GM21737 (cell line): ENCODE measurements around the gene ITGB8.
A peak's percentile ranks its signal among the peaks of the same experiment; 100 is the strongest.

ENCODE experiments used
- ATAC-seq: cut with Tn5 transposase; IDR thresholded peaks from one replicate; pipeline ENCODE4 v1.9.1; 2021; ENCODE audit warnings: mild to moderate bottlenecking, moderate library complexity; ENCODE audit not compliant: unreplicated experiment

ITGB8 gene

DNA sequence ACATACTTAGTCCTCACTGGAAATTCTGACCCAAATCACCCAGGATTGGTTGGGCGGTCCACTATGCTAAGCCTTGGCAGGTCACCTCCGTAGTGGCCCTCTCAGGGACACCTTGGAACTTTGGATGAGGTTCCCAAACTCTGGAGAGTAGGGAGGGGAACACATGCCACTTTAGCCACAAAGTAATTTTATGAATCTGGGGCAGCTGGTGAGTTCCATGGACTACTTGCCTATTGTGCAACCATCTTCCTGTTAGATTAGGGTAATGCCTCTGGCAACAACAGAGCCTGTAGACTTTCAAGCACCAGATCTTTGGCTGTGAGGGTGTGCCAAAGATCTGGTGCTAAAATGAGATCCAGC, 77.7 kb downstream of the ITGB8 start:
- no peak for ATAC-seq

DNA sequence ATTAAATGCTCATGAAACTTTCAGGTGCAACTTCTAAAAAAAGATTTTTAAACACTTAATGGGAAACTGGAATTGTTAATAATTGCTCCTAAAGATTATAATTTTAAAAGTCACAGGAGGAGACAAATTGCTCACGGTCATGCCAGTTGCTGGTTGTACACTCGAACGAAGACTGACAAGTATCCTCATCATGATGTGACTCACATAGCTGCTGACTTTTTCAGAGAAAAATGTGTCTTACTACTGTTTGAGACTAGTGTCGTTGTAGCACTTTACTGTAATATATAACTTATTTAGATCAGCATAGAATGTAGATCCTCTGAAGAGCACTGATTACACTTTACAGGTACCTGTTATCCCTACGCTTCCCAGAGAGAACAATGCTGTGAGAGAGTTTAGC, 79.3 kb downstream of the ITGB8 start:
- ATAC-seq: no peak

DNA sequence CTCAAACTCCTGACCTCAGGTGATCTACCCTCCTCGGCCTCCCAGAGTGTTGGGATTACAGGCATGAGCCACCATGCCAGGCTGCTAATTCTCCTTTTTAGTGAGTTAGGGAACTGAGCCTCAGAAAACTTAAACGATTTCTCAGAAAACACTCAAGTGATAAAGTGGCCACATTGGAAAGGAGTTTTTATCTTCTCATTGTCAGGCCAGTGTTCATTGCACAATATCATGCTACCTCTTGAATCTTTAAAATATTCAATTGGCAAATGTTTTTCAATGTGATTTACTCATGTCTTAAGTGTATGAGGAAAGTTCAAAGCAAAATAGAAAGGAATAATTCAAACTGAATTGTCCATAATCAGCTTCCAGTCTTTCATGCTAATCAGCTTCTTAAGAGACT, 80.7 kb downstream of the ITGB8 start:
- ATAC-seq: no peak

DNA sequence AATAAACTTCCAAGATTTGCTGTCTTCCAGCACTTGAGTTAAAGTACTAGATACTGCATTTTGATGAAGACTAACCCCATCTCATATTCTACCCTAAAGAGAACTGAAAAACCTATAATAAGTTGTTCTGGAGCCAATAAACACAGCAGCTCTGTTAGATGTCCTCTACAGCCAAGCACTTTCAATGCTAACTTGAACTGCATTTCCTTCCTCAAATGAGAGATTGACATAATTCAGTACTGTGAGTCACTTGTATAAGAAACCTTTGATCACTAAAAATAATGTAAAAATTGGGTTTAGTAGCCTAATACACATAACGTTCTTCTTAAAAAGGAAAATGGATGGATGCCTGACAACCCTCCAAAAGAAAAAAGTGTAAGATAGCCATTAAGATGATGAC, 81.3 kb downstream of the ITGB8 start:
- ATAC-seq: no peak

DNA sequence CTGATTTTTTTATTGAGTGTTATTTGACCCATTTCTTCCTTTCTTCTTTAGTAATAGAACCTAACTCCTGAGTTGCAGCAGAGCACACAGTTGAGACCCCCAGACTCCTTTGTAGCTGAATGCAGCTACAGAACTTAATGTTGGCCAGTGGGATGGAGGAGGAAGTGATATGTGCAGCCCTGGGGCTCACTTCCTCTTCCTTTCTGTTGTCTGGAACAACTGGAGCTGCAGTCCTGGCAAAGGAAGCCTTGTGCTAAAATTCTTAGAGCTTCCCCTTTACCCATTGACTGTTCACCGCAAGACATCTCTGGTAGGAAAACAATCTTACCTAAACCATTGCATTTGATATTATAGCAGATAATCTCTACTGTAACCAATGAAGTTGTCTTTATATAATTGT, 86.6 kb downstream of the ITGB8 start:
- ATAC-seq: no peak

DNA sequence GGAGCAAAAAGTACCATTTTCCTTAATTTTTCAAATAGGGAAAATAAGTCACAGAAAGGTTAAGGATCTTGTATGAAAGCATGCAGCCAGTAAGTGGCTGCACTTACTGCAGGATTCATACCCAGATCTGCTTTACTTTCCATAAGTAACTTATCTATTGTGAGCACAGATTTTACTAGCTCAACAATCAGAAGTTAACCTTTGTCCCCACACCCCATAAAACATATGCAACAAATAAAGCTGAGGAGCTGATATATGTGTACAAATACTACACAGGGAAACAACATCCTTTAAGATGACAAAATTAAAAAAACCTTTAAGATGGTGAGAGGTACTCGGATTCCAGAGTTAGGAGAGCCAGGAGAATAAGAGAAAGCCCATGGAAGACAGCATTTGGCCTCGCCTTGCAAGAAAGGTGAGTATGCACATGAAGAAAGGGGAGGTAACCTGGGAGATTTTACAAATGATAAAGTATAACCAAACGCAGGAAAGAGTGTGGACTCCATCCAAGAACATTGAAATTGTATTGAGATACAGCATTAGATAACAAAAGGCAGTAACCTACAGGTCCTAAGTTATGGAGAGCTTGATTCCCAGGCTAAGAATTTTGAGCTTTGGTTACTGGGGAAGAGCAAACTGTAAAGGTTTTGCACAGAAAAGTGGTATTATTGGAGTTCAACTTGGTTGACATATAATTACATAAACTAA, 87.1 kb downstream of the ITGB8 start:
- ATAC-seq: no peak

DNA sequence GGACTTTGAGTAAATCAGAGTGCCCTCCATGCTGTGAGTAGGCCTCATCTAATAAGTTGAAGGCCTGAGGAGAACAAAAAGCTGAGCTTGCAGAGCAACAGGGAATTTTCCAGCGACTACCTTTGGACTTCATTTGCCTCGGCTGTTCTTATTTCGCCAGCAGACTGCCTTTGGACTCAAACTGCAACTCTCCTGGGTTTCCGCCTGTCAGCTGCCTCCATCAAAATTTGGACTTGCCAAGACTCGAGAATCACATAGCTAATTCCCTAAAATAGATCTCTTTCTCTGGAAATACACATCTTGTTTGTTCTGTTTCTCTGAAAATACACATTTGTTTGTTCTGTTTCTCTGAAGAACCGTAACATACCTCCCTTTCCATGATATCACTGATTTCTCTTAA, 93.8 kb downstream of the ITGB8 start:
- ATAC-seq: no peak

DNA sequence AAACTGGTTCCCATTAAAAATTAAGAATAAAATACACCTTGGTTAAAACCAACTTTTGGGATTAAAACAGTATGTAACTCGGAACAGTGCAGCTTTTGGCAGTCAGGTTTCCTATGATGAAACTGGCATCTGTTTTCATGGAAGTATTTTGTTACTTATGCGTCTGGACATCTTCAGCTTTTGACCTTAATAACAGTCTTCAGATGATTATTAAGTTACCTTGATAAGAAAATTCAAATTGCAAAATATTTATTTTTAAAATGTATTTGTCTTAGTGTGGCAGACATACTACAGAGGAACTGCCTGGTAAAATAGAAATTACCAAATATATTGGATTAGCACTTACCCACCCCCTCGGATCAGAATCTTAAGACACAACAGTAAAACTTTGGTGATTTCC, 100.0 kb downstream of the ITGB8 start:
- no peak for ATAC-seq

DNA sequence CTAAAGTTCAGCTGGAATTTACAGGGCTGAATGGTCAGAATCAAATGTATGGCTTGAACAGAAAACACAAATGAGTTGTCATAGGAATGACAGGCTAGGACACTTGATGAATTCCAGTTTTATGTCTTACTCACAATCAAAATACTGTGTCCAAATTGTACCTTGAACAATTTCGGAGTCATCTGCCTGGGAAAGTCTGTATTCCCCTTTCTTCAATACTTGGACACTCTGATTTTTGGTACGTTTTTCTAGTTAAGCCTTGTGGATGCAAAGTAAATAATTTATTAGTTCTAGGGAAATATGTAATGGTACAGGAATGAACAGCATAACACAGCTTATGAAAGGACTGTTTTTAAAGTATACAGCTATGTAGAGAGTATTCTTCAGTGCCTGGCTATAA, 100.4 kb downstream of the ITGB8 start:
- ATAC-seq: no peak

DNA sequence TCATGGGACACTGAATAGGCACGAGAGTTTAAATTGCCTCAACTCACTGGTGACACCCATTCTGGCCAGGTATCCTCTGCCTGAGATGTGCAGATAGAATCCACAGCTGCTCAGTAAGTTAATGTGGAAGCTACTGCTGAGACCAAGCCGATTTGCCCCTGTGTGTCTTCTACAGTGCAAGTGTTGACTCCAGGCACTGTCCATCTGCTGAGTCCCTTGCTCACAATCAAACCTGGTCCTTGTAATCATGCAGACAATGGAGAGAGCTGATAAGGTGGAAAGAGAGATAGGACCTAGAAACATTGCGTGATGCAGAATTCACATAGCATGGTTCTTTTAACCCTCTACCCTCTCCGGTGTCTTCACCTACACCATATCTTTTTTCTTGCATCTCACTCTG, 101.4 kb downstream of the ITGB8 start:
- ATAC-seq: no peak

DNA sequence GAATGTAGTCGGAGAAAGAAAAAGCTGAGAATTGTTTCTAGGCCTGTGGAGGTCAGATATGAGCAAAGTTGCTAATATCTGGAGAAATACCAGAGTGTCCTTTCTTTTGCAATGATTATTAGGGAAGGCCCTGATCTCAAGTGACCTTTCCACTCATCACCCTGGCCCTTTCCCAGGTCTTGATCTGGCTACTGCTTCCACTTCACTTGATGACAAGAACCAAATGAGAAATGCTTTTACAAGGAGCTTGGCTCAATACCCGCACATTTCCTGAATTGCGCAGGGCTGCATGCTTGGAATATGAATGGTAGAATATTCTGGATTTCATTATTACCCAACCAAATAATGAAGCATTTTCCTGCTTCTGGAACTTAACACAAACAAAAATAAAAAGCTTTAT, 104.6 kb downstream of the ITGB8 start:
- ATAC-seq: no peak

DNA sequence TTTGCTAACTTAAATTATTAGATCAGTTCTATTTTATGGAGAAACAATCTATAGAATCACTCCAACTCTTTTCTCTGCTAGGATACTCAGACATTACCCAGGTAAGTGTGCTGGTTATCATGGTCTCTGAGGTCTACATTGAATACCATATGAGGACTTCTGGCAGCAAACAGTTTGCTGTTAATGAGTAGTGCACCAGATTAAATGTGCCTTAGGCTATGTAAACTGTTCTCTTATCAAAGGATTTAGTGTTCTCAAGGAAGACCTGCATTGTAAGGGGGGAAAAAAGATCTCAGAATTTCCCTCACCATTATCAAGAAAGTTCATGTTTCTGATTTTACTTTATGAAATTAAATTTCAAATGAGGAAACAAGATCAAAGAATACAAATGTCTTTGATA, 107.5 kb downstream of the ITGB8 start:
- ATAC-seq: peak; percentile 9

DNA sequence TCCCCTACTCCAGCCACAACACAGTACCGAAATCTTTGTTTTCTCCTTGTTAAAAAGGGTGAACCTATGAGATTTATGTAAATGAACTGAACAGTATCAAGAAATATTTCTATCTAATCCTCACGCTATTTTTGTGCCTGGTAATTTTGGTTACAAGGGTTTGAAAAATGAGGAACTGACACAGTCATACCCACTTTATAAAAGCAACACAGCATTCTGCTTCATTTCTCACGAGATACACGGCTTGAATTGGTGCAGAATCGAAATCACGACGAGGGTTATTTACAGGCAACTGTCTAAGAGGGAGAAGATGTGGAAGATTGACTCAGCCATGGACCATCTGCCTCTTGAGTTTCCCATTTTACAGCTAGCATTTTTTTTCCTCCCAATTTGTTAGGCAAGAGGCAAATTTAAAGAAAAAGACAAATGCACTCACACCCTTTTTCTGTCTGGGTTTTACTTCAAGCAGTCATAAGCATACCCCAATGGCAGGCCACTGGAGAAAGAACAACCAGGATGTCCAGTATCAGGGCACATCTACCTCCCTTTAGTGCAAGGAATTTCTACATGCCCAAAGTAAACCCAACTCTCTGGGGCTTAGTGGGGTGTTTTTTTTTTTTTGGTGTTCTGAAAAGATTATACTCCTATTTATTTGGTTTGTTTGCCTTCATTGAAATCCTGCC, 108.1 kb downstream of the ITGB8 start:
- peak; percentile 78 for ATAC-seq

DNA sequence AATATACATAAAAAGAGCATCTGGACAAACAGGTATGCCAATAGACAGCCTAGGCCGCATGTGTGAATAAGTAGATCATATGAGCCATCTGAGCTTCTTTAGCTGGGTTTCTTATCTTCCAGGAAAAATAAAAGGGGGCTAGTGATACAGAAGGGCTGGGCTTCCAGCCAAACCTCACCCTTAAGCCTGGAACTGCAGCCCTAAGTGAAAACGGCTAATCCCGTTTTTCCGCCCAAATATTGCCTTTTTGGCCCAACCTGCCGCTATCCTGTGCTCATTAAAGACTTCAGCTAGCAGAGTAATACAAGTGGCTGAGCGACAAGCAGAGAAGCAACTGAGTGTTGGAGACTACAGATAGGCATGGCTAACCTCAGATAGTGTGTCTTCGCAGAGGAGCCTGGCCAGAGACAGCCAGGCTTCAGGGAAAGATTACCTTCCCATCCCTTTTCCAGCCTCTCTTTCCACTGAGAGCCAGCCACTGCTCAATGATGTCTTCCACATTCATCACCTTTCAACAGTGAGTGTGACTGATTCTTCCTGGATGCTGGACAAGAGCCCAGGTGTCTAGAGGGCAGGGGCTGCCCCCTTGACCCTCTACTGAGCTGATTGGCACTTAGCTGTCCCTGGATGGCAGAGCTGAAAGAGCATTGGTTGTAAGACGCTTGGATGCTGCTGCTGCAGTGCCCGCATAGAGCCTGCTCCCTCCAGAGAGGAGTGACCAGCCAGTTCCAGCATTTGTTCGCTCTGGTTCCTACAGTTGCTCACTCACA, 108.9 kb downstream of the ITGB8 start:
- no peak for ATAC-seq

DNA sequence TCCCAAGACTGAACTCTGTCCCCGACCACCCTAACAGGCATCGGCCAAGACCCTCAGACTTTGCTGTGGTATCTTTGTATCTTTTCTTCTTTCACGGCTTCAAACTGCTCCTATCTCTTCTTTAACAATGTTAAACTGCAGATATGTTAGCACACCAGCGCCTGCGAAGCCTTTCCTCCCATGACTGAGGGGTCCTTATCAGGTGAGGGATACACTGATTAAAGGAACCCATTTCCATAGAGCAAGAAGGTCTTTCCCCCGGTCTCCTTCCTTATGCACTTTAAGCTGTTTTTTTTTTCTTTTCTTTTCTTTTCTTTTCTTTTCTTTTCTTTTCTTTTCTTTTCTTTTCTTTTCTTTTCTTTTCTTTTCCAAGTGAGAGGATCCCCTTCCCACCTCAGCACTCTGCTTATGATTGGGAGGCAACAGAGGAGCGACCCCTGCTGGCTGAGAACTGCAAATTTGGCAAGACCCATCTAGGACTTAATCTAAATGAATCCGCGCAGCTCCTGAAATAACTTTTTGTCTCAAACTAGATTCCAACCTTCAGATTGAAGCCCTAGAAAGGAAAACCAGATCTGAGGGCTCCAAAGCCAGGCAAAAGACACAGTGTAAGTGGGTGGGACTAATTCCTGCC, 109.9 kb downstream of the ITGB8 start:
- no peak for ATAC-seq

DNA sequence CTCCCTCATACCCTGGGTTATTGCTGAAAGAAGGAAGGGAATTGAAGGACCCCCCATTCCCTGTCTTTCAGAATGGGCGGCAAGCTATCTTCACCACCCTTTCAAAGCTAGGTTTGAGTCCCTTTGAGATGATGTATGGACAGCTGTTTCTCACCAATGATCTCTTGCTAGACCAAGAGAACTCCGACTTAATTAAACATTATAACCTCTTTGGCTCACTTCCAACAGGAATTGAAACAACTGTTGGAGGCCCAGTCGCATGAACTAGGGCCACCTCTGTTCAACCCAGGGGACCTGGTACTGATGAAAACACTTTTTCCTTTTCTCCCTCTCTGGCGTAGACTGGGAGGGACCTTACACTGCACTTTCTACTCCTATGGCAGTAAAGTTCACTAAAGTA, 110.6 kb downstream of the ITGB8 start:
- no peak for ATAC-seq

DNA sequence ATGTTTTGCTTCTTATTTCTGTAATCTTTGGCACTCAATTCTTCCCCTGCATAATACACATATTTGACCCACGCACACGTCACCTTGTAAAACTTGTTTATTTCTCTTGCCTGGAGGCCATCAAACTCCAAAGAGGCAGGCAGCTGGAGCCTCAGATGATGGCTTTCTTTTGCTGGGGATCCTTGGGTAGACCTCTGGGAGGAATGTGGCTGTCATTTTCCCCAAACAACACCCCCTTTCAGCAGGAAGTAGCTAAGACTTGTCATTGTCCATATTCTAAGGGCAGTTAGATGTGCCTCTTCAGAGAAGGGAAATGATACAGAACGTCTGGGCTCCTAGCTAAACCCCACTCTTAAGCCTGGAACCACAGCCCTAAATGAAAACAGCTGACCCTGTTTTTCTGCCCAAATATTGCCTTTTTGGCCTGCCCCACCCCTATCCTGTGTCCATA, 111.3 kb downstream of the ITGB8 start:
- ATAC-seq: no peak

DNA sequence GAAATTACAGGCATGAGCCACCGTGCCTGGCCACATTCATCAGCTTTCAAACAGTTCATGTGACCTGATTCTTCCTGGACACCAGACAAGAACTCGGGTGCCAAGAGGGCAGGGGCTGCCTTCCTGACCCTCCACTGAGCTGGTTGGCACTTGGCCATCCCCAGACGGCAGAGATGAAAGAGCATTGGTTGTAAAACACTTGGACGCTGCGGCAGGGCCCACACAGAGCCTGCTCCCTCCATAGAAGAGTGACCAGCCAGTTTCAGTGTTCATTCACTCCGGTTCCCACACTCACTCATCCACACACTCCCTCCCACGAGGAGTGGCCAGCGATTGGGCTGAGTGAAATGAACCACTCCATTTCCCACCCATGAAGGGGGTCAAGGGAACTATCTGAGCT, 112.3 kb downstream of the ITGB8 start:
- ATAC-seq: no peak

DNA sequence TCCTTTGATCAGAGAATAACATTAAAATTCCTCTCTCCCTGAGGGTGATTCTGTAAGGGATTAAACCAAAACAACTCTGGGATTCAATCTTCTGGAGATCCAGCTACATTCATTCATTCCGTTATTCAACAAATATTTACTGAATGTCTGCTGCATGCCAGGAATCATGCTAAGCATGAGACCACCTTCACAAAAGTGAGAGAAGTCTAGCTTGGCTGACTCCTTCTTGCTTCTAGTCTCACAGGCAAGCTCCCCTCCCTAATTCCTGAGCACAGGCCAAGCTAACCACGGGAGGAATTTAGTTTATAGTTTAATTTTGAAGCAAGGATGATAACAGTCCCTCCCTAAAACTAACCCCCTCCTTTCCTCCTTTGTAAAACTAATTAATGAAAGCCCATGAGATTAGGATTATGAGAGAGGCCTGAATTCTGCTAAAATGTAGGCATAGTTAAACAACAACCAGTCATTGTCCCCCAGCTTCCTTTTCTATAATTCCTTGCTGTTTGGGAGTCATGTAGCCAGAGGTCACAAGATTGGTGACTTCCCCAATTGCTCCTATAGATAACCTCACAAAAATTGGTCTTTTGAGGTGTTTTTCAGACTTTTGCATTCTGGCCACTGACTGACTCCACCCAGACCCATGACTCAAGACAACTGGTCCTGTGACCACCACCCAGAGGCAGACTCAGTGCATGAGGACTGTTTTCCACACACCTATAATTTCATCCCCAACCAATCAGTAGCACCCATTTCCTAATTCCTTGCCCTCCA, 113.5 kb downstream of the ITGB8 start:
- no peak for ATAC-seq

DNA sequence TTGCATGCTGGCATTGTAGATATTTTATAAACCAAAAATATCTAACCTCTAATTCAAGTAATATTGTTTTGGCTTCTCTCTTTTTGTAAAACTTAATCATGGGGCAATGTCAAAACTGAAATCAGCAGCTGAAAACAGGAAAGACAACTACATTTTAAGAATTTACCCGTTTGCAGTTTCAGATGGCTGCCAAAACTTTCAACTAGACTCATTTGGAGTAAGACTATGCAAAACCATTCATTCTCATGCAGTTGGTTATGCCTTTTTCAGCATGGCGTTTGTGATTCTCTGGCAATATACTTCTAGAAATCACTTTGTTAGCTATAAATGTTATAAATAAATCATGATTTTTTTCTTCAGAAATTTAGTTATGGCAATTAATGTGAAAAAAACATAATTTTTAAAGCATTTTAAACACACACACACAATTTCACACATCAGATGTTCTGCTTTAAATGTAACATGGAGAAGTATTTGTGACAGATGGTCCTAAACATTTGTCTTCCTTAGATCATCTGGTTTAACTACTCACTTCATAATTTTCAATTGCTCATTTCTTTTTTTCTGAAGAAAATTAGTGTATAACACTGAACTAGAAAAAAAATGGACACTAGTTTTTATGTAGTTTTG, 116.4 kb downstream of the ITGB8 start:
- ATAC-seq: no peak
